GM19455 (cell line): ENCODE data around the gene TMEM203.

Source experiments
- ATAC-seq: cut with Tn5 transposase; IDR thresholded peaks from one replicate; pipeline ENCODE4 v1.9.1; 2021; ENCODE audit not compliant: unreplicated experiment

TMEM203 gene

DNA sequence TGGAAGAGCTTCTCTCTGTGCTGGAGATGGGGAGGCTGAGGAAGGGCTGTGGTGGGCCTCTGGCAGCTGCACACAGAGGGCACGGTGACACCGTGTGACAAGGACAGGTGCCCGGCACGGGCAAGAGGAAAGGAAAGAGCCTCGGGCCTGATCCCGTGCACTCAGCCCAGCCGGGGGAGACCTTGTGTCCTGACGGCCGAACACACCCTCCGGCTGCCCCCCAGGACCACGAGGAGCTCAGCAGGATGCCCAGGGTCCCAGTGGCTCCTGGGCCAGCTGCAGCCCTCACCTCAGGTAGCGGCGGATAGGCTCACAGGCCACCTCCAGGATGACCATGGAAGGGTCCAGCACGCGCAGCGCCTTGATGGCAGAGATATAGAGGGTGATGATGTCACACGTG, 22.6 kb downstream of the TMEM203 start:
- no peak for ATAC-seq

DNA sequence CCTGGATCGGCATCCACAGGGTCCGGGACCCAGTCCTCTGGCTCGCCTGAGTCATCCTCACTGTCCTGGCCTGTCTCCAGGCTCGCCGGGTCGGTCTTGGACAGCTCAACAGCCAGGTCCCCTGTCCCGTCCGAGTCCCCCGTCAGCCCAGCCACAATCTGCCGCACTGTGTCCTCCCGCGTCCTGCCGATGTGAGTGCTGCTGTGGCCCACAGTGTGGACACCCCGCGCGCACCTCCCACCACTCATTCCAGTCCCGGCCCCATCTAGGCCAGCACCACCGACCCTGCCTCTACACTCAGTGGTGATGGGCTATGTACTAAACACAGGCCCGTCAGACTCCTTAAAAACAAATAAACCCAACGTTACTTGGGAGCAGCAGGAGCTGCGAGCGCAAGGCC, 23.8 kb downstream of the TMEM203 start:
- ATAC-seq: no peak

DNA sequence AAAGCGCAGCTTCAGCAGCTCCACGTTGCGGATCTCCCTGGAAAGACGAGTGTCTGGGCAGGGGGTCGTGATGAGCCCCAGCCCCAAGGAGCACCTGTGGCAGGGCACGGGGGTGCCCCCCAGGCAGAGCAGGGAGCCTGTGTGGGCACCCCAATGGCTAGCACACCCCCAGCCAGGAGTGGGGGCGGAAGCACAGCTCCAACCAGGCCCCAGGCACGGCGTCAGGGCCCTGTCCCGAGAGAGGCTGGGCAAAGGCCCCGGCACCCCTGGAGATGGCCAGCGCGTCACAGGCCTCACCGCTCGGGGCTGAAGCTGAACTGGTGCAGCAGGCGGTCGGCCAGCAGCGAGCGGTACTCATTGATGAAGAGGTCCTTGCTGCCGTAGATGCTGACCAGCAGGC, 25.0 kb downstream of the TMEM203 start:
- no peak for ATAC-seq

DNA sequence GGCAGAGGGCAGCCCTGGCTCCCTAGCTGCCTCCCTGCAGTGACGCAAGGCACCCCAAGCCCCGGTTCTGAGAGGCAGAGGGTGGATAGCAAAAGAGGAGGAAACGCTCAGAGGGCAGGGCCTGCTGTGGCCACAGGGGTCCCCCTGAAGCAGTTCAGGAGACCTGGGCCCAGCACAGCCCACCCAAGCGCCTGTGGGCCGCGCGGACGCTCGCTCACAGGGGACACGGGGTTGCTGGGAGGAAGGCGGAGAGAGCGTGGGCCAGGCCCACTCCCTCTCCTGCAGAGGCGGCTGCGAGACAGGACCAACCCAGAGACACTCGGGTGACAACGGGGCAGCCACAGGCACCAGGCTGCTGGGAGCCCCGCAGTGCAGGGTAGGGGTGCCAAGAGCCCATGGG, 25.7 kb downstream of the TMEM203 start:
- no peak for ATAC-seq

DNA sequence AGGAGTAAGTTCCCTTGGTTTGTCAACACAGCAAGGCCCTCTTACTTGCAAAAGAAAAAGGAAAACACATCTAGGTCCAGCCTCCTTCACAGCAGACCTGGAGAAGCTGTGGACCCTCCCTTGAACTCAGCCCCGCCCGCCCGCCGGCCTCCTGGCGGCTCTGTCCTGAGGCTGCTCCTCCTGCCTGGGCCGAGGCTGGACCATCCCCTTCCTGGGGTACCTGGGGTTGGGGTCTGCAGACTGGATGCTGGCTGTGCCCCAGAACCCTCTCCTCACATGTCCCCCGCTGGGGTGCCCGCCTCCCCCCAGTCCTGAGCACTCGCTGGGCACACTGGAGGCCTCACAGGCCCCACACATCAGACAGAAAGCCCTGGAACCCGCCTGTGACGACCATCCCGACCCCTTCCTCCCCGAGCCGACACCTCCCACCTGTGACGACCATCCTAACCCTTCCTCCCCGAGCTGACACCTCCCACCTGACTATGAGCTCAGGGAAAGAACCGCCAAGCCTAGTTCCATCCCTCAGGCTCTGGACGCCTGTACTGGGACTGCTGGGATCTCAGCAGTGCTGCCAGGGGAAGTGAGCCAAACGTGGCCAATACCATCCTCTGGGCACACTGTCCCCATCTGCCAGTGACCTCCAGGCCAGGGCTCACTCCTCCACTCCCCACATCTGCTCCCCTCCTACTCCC, 26.4 kb downstream of the TMEM203 start:
- ATAC-seq: no peak

DNA sequence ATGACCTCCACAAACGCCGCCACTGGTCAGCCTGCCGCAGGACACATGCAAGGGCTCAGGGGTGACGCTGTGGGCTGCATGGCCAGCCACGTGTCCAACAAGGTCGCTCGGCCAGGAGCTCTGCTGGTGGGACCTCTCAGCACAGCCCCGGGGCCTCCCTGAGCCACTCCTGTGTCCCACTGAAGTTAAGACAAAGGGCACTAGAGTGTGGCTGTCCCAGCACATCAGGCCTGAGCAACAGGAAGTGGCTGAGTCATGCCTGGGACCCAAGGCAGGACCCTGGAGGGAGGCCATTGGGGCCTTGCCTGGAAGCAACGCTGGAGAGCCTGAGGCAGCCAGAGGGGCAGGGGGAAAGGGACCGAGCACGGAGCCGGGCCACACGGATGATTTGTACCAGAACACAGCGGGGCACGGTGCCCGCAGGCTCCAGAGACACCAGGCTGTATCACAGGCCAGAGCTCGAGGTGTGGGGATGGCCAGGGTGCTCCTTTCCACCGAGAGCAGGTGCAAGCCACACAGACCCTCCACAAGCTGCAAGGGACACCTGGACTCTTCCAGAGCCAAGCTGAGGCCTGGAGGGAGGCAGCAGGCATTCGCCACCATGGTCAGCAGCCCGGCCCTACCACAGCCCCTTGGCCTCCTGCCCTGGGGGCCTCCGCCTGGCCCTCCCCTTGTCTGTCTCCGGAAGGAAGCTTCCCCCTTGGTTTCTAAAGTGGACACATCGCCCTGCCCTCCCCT, 27.1 kb downstream of the TMEM203 start:
- no peak for ATAC-seq

DNA sequence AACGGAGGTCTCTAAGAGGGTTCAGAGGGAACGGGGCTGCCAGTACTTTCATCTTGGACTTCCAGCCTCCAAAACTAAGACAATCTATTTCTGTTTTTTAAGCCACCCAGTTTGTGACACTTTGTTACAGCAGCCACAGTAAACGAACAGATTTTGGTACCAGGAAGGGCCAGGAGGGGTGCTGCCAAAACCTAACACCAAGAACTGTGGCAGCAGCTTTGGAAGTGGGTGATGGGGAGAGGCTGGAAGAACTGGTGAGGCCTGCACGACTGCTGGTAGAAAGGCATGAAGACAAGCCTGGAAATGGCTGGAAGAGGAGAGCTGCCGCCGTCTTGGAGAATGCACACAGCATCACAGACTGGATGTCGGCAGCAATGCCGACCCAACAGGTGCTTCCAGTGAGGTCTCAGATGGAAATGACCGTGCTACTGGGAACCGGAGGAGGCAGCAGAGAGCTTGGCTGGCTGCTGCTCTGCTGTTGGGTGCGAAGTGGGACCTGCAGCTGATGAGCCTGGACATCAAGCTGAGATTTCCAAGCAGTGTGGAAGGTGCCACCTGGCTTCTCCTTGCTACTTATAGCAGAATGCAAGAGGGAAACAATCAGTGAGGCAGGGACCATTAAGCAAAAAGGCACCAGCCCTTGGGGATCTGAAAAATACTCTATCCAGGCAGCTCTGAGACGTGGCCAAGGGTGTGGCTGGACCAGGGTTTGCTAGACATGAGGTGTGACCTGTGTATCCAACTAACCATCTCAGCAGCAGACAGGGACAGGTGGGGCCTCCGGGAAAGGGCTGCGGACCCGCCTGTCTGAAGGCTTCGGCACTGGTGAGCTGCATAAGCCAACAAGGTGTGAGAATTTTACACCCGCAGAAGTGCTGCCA, 28.9 kb downstream of the TMEM203 start:
- ATAC-seq: no peak

DNA sequence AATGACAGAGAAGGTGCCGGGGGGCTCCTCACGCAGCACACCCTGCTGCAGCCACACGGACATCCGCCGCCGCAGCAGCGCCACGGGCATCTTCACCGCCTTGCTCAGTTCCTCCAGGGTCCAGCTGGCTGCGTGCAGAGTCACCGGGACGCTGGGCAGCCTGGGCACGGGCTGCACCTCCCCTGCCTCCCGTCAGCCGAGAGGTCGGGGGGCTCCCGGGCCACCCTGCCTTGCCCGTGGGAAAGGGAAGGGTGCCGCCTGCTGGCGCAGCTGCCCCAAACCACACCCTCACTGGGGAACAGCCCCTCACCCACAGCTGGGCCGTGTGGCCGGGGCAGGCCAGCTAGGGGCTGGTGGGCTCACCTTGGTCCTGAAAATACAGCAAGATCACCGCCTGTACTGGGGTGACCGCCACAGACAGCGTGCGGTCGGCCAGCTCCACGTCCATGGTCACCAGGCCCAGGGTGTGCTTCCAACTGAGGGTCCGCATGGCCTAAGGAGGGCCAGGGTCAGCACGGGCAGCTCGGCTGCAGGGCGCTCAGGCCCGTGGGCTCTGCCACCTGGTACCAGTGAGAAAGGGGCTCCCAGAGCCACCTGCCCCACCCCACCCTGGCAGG, 30.0 kb downstream of the TMEM203 start:
- no peak for ATAC-seq

DNA sequence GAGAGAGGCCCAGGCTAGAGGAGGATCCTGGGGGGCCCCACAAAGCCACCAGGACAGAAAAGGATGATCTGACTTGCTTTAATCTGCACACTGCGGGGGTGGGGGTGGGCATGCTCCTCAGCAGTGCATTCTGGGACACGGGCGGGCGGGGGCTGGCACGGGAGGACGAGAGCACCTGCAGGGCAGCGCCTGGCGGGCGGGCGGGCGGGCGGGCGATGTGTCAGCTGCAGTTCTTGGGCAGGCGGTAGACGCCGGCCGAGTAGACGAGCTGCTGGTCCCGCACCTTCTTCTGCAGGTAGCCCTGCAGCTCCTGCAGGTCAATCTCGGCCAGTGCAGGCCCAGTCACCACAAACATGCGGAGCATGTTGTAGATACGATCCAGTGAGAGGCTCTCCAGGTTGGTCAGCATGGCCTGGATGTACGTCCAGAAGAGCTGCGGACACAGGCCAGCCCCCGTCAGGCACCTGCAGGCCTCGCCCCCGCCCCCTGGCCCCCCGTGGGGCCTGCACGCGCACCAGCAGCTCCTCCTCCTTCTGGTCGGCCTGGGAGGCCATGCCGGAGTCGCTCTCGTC, 30.6 kb downstream of the TMEM203 start:
- no peak for ATAC-seq

DNA sequence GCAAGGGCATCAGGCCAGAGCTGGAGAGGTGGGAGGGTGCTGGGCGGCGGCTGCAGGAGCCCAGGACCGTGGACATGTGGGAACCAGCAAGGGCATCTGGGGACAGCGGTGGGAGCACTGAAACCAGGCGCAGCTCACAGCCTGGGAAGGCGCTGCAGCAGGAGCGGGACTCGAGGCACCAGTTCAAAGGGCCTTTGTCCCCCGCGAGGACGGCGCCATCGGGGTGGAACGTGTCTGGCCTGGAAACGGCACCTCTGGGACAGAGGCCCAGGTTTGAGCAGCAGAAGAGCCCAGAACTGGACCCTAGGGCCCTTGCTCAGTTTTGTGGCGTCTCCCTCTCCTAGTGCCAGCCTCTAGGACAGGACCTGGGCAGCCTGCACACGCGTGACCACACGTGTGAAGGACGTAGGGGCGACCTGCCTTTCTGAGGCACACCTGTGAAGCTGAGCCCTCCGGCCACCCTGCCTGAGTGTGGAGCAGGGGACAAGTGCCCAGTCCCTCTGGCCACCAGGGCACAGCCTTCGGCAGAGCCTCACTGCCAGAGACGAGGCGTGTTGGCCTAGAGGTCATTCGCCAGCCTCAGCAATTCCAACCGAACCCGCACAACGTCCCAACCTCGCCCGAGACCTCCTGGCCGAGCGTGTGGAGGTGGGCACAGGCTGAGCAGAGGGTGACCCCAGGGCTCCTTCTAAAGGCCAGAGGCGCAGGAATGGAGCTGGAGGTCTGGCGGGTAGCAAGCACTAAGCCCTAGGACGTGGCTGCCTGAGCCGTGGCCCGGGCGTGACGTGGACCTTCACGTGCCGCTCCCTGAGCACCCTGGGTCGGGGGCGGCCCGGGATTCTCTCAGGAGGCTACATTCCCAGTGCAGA, 31.4 kb downstream of the TMEM203 start:
- no peak for ATAC-seq

DNA sequence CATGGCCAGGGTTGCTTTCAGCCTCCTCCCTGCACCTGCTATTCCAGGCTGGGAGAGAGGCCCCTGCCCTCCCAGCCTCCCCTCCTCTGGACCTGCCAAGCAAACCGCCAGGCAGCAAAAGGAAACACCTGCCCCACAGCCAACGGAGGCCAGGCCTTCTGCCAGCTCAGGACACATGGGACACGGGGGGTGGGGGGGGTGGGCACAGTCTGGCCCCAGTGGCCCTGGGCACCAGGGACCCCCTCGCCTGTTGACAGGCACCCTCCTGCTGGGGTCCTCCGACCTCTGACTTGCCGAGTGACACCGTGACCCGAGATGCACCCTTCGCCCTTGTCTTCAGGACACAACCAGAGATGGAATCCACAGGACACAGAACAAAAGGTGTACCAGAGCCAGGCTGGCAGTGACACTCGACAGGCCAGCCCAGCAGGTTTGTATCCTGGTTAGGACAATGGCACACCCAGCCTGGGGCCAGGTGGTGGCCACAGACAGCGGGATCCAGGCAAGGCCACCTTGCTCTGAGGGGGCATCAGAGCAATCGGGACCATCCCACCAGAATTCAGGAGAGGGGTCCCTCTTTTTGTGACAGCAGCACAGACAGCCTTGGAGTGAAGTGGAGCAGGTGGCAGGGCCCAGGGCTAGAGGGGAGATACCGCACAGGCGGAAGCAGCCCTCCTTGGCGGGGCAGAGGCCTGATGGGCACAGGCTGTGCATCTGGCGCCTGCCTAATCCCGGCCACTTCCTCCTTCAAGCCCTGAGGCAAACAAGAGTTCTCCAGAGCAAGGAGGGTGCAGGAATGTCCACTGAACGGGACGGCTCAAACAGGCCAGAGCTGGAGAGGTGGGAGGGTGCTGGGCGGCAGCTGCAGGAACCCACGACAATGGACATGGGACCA, 32.3 kb downstream of the TMEM203 start:
- no peak for ATAC-seq

DNA sequence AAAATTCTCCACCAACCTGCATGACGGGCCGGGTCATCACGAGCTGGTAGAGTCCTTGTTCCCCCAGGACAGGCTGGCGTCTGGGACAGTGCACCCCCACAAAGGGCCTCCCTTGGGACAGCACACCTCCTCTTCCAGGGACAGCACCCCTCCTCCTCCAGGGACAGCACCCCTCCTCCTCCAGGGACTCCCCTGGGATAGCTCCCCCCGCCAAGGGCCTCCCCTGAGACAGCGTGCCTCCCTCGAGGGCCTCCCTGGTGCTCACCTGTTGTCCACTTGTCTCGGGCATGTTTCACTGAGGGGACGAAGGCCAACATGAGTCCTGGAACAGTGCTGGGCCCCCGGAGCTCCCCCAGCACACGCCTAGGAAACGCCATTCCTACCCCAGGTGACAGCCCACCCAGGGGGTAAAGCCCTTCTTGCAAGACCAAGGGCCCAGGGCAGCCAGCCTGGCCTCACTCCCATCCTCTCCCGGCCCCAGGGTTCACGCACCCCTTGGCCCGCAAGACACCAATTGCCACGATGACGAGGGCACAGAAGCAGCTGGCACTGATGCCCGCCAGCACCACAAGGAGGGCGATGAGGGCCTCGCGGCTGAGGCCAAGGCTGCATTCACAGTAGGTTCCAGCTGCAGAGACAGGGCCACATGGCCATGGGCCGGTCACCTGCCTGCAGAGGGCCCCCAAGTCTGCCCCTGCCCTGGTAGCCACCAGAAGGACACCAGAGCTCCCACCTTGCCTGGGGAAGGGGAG, 34.1 kb downstream of the TMEM203 start:
- no peak for ATAC-seq

DNA sequence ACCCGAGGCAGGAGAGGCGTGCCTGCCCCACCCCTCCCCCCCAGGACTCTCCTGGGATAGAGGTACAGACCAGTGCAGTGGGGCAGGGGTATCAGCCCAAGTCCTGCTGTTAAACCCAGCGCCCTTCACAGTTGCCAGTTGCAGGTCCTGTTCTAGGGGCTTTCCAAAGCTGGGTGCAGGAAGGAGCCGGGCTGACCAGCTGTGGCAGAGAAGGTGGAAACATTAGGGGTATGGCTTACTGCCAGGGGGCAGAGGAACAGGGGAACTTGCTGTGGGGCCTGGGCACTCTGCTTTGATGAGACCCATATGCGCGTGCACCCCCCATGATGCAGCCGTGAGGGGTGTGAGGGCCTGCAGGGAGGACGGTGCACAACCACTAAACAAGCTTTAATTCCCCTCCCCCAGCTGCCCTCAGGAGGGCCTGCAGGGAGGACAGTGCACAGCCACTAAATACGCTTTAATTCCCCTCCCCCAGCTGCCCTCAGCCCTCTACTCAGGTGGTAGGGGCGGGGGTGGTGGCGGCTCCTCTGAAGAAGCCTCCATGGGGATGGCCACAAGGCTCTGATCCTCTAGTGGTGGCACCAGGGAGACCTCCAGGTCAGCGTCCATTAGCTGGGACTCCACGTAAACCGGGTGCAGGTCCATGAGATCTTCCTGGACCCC, 34.8 kb downstream of the TMEM203 start:
- no peak for ATAC-seq

DNA sequence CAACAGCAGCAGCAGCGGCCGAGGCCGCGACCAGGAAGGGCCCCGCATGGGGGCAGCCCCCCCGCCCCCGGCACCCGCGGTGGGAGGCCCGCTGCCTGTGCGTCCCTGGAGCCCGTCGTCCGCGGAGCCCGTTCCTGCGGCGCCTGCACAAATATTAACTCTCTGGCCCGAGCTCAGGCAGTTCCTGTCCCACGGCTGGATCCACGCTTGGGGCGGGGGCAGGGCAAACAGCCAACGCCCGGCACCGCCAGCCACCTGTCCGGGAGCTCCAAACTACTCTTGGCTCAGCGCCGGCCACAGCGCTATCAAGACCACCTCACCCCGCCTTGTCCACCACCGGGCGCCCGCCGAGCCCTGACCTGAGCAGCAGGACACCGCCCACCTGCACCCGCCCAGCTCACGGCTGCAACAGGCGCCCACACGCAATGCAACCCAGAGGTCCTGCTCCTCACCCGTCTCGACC, 35.5 kb downstream of the TMEM203 start, which contains the start of gene LRRC26:
Gene LRRC26, minus strand, starts transcription at position 156 of the 463 bp plus-strand sequence. Its CDS starts 108 bp downstream, at position 48.
- ATAC-seq: no peak

DNA sequence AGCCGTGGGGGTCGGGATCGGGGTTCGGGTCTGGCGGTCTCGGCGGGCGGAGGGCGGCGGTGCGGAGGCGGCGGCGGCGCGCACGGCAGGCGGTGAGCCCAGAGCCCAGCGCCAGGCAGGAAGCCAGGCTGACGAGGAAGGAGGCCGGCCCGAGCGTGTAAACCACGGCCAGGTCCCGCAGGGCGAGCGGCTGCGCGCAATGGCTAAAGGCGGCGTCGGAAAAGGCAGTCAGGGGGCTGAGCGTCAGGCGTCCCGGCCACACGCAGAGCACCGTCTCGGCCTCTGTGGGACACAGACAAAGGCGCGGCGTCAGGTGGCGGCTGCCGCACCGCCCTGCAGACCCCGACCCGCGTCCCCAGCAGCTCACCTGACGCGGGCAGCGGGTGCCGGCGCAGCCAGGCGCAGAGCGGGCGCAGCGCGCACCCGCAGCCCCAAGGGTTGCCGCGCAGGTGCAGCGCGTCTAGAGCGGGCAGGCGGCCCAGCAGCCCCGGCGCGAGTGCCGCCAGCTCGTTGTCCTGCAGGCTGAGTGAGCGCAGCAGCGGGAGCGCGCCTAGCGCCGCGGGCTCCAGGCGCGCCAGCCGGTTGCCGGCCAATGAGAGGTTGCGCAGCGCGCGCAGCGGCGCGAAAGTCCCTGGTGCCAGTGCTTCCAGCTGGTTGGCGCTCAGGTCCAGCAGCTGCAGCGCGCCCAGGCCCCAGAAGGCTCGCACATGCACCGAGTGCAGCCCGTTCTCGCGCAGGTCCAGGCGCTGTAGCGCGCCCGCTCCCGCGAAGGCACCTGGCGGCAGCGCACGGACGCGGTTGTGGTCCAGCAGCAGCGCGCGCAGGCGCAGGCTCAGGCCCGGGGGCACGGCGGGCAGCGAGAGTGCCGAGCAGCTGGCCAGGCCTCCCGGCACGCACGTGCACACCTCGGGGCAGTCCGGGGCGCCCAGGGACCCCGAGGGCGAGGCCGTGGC, 36.3 kb downstream of the TMEM203 start:
- no peak for ATAC-seq

DNA sequence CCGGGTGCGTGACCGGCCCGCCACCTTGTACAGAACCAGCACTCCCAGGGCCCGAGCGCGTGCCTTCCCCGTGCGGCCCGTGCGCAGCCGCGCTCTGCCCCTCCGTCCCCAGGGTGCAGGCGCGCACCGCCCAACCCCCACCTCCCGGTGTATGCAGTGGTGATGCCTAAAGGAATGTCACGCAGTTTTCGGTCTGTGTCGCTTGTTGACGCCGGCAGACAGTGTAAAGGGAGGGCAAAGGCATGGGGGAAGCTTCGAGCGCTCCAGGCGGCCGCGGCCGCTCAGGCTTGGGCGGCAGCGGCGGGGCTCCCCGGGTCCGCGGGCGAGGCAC, 36.9 kb downstream of the TMEM203 start:
- ATAC-seq: no peak
